Measurements from ENCODE around the gene CRYL1. TPM values are rescaled to one million over a fixed set of nuclear protein-coding genes. Genes with fewer than 3 reads are reported as not detected.

Gene CRYL1
- total and polyA plus RNA-seq, 2 donors (not counting 1 experiment from before 2014, with no cell fraction given): 6.5 to 15.1 TPM

DNA sequence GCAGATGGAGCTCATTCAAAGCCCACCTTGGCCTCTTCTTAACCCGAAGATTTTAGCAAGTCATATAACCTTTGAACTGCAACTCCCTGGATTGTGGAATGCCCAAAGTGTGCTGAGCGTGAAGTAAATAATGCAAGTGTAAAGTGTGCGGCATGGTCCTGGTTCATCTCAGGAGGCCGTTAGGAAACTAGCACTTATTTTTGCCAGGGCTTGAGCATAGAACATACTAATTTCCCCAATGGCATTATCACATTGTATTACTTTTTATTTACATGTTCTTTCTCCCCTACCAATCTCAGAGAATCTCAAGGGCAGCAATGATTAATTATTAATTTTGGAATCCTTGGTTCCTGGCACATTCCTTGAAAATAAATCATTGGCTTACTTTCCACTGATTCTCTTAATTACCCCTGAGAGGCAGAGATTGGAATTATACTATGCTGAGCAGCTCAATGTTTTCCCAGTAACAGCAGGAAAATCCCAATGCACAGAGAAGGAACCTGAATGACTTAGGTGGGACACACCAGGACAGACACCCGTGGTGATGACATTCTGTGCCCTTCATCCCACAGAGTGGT is 164.7 kb downstream of the CRYL1 start:
- Mint-ChIP-seq H3K27me3 (peaks cover 21% of the 10 kb centered on the region), H3K4me3 (no peak overlapping the region), H3K27ac (no peak overlapping the region), H3K4me1 (no peaks in the 10 kb centered on the region), H3K9me3 (ENCODE audit: insufficient read depth) (no peaks in the 10 kb centered on the region)
- intact Hi-C loops (cut with micrococcal nuclease): no loop called here
- H3K27me3 ChIP-seq (replicated peaks in 1 of 4; ENCODE audit: control extremely low read depth in 1 of 4, control insufficient read depth in 3 of 4, insufficient read depth in 4 of 4, low read length in 3 of 4): no peaks in the 10 kb centered on the region
- no peaks in the 10 kb centered on the region for H3K9me3 ChIP-seq (ENCODE audit: control extremely low read depth in 1 of 3, control insufficient read depth in 2 of 3, insufficient read depth in 1 of 3, low read length in 2 of 3)
- no peak overlapping the region for H3K4me2 ChIP-seq (replicated peaks; ENCODE audit: low read depth, low read length, poor library complexity, severe bottlenecking)
- no peaks in the 10 kb centered on the region for H3K79me2 ChIP-seq (ENCODE audit: control insufficient read depth, insufficient read depth, low read length)
- H3K4me1 ChIP-seq (ENCODE audit: control insufficient read depth in 2 of 2, insufficient read depth in 2 of 2, low read length in 2 of 2): no peaks in the 10 kb centered on the region
- WGBS (ENCODE audit: insufficient coverage): 33% methylated on average over 1 of the region's 5 CpGs
- no peak overlapping the region for H3K27ac ChIP-seq (ENCODE audit: low read length in 2 of 2)
- no peak overlapping the region for H2AFZ ChIP-seq (ENCODE audit: insufficient read depth, low read depth, low read length, poor library complexity, severe bottlenecking)
- H3K9ac ChIP-seq (ENCODE audit: low read length): no peak overlapping the region
- TF ChIP-seq EZH2 (IDR thresholded peaks at IDR 0.05; ENCODE audit: borderline replicate concordance, insufficient read depth, low read depth, low read length, poor library complexity, severe bottlenecking): no peak
- TF ChIP-seq, protein P1, sequence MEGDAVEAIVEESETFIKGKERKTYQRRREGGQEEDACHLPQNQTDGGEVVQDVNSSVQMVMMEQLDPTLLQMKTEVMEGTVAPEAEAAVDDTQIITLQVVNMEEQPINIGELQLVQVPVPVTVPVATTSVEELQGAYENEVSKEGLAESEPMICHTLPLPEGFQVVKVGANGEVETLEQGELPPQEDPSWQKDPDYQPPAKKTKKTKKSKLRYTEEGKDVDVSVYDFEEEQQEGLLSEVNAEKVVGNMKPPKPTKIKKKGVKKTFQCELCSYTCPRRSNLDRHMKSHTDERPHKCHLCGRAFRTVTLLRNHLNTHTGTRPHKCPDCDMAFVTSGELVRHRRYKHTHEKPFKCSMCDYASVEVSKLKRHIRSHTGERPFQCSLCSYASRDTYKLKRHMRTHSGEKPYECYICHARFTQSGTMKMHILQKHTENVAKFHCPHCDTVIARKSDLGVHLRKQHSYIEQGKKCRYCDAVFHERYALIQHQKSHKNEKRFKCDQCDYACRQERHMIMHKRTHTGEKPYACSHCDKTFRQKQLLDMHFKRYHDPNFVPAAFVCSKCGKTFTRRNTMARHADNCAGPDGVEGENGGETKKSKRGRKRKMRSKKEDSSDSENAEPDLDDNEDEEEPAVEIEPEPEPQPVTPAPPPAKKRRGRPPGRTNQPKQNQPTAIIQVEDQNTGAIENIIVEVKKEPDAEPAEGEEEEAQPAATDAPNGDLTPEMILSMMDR (IDR thresholded peaks at IDR 0.05): no peak
- H3K36me3 ChIP-seq (replicated peaks in 1 of 2; ENCODE audit: control extremely low read depth in 1 of 2, control insufficient read depth in 1 of 2, extremely low read depth in 1 of 2, insufficient read depth in 2 of 2, low read length in 1 of 2): no peaks in the 10 kb centered on the region
- no peak overlapping the region for H3K4me3 ChIP-seq (ENCODE audit: control extremely low read depth in 1 of 5, extremely low read depth in 1 of 5, insufficient read depth in 1 of 5, low read depth in 2 of 5, low read length in 4 of 5)
- no peak for ATAC-seq (ENCODE audit: low read depth)
- no peak for DNase-seq
- no peaks in the 10 kb centered on the region for H4K20me1 ChIP-seq (ENCODE audit: control insufficient read depth, insufficient read depth, low read length, poor library complexity, severe bottlenecking)
- POLR2A ChIA-PET: no interaction called here
- CTCF ChIA-PET: no interaction called here

DNA sequence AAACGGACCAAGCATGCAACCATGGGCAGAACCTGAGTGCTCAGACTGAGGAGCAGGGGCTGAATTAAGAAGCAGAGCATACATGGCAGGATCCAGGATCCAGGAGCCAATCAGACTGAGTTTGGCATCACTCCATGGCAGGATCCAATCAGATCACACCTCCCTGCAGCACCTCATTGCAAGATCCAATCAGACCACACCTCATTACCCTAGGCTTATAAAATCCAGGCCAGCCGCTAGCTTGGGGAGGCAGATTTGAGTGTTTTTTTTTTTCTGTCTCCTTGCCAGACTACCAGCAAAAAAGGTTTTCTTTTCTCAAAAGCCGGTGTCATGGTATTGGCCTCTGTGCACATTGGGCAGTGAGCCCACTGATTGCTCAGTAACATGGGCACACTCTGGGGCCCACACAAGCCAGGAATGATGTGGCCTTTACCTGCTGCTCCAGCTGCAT is 165.6 kb downstream of the CRYL1 start:
- Histone ChIP-seq H3K27ac (ENCODE audit: low read length in 2 of 2) (no peak overlapping the region), H3K4me3 (ENCODE audit: control extremely low read depth in 1 of 5, extremely low read depth in 1 of 5, insufficient read depth in 1 of 5, low read depth in 2 of 5, low read length in 4 of 5) (no peak overlapping the region), H3K79me2 (ENCODE audit: control insufficient read depth, insufficient read depth, low read length) (no peaks in the 10 kb centered on the region), H3K9ac (ENCODE audit: low read length) (no peak overlapping the region), H3K27me3 (replicated peaks in 1 of 4; ENCODE audit: control extremely low read depth in 1 of 4, control insufficient read depth in 3 of 4, insufficient read depth in 4 of 4, low read length in 3 of 4) (no peaks in the 10 kb centered on the region), H3K9me3 (ENCODE audit: control extremely low read depth in 1 of 3, control insufficient read depth in 2 of 3, insufficient read depth in 1 of 3, low read length in 2 of 3) (no peaks in the 10 kb centered on the region), H2AFZ (ENCODE audit: insufficient read depth, low read depth, low read length, poor library complexity, severe bottlenecking) (no peak overlapping the region), H3K4me1 (ENCODE audit: control insufficient read depth in 2 of 2, insufficient read depth in 2 of 2, low read length in 2 of 2) (no peaks in the 10 kb centered on the region), H3K4me2 (replicated peaks; ENCODE audit: low read depth, low read length, poor library complexity, severe bottlenecking) (no peak overlapping the region), H4K20me1 (ENCODE audit: control insufficient read depth, insufficient read depth, low read length, poor library complexity, severe bottlenecking) (no peaks in the 10 kb centered on the region), H3K36me3 (replicated peaks in 1 of 2; ENCODE audit: control extremely low read depth in 1 of 2, control insufficient read depth in 1 of 2, extremely low read depth in 1 of 2, insufficient read depth in 2 of 2, low read length in 1 of 2) (no peaks in the 10 kb centered on the region)
- ChIA-PET CTCF (no interaction called here), POLR2A (no interaction called here)
- no peak overlapping the region for H3K4me3 Mint-ChIP-seq
- DNase-seq (no peak), ATAC-seq (ENCODE audit: low read depth) (no peak)
- H3K27ac Mint-ChIP-seq: no peak overlapping the region
- peaks cover 21% of the 10 kb centered on the region for H3K27me3 Mint-ChIP-seq
- H3K9me3 Mint-ChIP-seq (ENCODE audit: insufficient read depth): no peaks in the 10 kb centered on the region
- H3K4me1 Mint-ChIP-seq: no peaks in the 10 kb centered on the region
- intact Hi-C loops (cut with micrococcal nuclease): no loop called here
- 93% methylated on average over 2 of the region's 3 CpGs for WGBS (ENCODE audit: insufficient coverage)
- TF ChIP-seq, protein P1 (IDR thresholded peaks at IDR 0.05): no peak
- TF ChIP-seq EZH2 (IDR thresholded peaks at IDR 0.05; ENCODE audit: borderline replicate concordance, insufficient read depth, low read depth, low read length, poor library complexity, severe bottlenecking): no peak
